ENCODE results near the gene POLR1H. TPM values are rescaled to one million over a fixed set of nuclear protein-coding genes. Genes with fewer than 3 reads are reported as not detected.

Gene POLR1H
- total RNA-seq, 2 experiments from 2014 or later, result 36.5 to 39.4 TPM

DNA sequence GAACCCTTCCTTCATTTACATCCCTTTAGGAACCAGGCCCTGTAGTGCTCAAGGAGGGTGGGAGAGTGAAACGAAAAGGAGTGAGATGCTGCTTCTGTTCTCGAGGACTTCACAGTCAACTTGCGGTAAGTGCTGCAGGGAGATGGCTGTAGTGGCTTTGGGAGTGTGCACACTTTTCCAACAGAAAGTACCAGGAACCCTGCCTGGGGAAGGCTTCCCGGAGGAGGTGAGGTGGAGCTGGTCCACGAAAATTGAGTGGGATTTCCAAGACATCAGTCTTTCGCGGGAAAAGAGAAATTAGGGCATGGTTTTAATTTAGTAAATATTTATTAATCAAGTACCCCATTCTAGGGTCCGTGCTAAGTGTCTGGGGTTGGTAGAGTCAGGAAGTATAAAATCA lies 39.1 kb downstream of the POLR1H start:
- no peaks in the 10 kb centered on the region for H3K36me3 Mint-ChIP-seq (ENCODE audit: low read depth)
- Histone ChIP-seq H3K36me3 (ENCODE audit: insufficient read depth, low read length) (no peaks in the 10 kb centered on the region), H3K27ac (ENCODE audit: low read depth in 1 of 2, low read length in 2 of 2) (no peak overlapping the region), H3K9me3 (ENCODE audit: control insufficient read depth in 1 of 2, insufficient read depth in 1 of 2, low read length in 2 of 2) (no peaks in the 10 kb centered on the region), H3K27me3 (ENCODE audit: control insufficient read depth in 1 of 2, insufficient read depth in 2 of 2, low read length in 2 of 2) (peaks cover 6 to 20% of the 10 kb centered on the region in 2 experiments), H3K4me1 (ENCODE audit: insufficient read depth, low read length) (peaks cover 49% of the 10 kb centered on the region), H3K4me3 (ENCODE audit: low read length) (no peak overlapping the region)
- ATAC-seq (ENCODE audit: poor library complexity), result no peak
- H3K4me1 Mint-ChIP-seq (ENCODE audit: low read depth), result peaks cover 59% of the 10 kb centered on the region
- DNase-seq, result no peak
- ChIA-PET CTCF (no interaction called here), POLR2A (no interaction called here)
- H3K27me3 Mint-ChIP-seq, result peaks cover 65% of the 10 kb centered on the region
- TF ChIP-seq CTCF (IDR thresholded peaks at IDR 0.05), result no peak
- no peaks in the 10 kb centered on the region for H3K9me3 Mint-ChIP-seq
- no peak overlapping the region for H3K27ac Mint-ChIP-seq
- intact Hi-C loops (cut with DNase I, micrococcal nuclease), result loop anchor here in 1 of 2 experiments (5.0 kb wide), 1 partner anchor 297 kb away; no protein-coding TSS in a partner anchor
- H3K4me3 Mint-ChIP-seq, result peak overlapping the region; percentile 61

DNA sequence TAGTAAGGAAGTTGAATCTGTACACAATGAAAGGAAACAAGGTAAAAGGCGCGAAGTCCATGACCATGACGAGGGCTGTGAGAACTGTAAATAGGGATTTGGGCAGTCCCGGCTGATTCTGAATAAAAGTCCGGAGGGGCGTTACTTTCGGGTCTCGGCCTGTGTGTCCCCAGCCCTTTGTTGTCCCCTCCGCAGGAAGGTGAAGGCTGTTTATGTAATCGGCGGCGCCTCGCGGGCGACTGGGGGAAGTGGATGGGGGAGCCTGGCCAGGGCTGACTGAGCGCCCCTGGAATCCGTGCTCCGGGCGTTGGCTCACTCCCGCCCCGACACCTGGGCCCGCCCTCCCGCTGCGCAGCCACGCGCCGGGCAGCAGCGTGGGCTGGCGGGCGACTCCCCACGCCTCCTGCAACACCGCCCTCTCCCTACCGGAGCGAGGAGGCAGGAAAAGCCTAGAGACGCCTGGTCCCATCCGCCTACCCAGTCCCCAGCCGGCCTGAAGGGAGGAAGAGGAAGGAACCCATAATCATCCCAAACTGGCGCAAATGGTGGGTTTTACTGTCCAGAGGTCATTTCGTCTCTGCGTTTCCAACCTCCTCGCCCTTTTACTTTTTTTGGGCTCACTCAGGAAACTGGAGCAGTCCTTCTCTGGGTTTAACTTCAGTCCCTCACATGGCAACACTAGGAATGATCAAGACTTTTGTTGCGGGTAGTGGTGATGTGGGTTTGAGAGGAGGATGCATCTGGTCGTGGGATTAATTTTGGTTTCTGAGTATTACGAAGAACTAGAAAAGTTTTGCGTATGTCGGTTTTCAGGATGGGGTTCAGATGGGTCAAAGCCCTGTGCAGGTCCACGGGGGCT lies 39.7 kb downstream of the POLR1H start:
- H3K9me3 ChIP-seq (ENCODE audit: control insufficient read depth in 1 of 2, insufficient read depth in 1 of 2, low read length in 2 of 2), result no peaks in the 10 kb centered on the region
- ATAC-seq (ENCODE audit: poor library complexity) (no peak), DNase-seq (peak in 6 of 14 experiments; percentile 3 to 51 (median 19))
- intact Hi-C loops (cut with DNase I, micrococcal nuclease), result loop anchor here in 1 of 2 experiments (5.0 kb wide), 1 partner anchor 296 kb away; no protein-coding TSS in a partner anchor
- H3K4me3 Mint-ChIP-seq, result peak overlapping the region; percentile 89
- H3K27ac ChIP-seq (ENCODE audit: low read depth in 1 of 2, low read length in 2 of 2), result no peak overlapping the region
- peak overlapping the region; percentile 52 for H3K4me3 ChIP-seq (ENCODE audit: low read length)
- peaks cover 61% of the 10 kb centered on the region for H3K27me3 Mint-ChIP-seq
- no peaks in the 10 kb centered on the region for H3K9me3 Mint-ChIP-seq
- H3K27ac Mint-ChIP-seq, result peak overlapping the region; percentile 62
- peaks cover 59% of the 10 kb centered on the region for H3K4me1 Mint-ChIP-seq (ENCODE audit: low read depth)
- TF ChIP-seq CTCF (IDR thresholded peaks at IDR 0.05), result no peak
- CTCF ChIA-PET, result interaction anchor here (1.2 to 5.5 kb wide), 2 partner anchors 32 to 37 kb away, joined by 3 to 198 read pairs; partner anchors contain the start of gene TRIM40
- no peaks in the 10 kb centered on the region for H3K36me3 Mint-ChIP-seq (ENCODE audit: low read depth)
- H3K4me1 ChIP-seq (ENCODE audit: insufficient read depth, low read length), result peaks cover 49% of the 10 kb centered on the region
- H3K27me3 ChIP-seq (ENCODE audit: control insufficient read depth in 1 of 2, insufficient read depth in 2 of 2, low read length in 2 of 2), result peaks cover 9 to 24% of the 10 kb centered on the region in 2 experiments
- POLR2A ChIA-PET, result interaction anchor here (1.1 to 1.7 kb wide), 4 partner anchors 30 to 395 kb away, joined by 3 to 17 read pairs (median 8); partner anchors contain the start of genes POLR1H and PPP1R11
- no peaks in the 10 kb centered on the region for H3K36me3 ChIP-seq (ENCODE audit: insufficient read depth, low read length)

DNA sequence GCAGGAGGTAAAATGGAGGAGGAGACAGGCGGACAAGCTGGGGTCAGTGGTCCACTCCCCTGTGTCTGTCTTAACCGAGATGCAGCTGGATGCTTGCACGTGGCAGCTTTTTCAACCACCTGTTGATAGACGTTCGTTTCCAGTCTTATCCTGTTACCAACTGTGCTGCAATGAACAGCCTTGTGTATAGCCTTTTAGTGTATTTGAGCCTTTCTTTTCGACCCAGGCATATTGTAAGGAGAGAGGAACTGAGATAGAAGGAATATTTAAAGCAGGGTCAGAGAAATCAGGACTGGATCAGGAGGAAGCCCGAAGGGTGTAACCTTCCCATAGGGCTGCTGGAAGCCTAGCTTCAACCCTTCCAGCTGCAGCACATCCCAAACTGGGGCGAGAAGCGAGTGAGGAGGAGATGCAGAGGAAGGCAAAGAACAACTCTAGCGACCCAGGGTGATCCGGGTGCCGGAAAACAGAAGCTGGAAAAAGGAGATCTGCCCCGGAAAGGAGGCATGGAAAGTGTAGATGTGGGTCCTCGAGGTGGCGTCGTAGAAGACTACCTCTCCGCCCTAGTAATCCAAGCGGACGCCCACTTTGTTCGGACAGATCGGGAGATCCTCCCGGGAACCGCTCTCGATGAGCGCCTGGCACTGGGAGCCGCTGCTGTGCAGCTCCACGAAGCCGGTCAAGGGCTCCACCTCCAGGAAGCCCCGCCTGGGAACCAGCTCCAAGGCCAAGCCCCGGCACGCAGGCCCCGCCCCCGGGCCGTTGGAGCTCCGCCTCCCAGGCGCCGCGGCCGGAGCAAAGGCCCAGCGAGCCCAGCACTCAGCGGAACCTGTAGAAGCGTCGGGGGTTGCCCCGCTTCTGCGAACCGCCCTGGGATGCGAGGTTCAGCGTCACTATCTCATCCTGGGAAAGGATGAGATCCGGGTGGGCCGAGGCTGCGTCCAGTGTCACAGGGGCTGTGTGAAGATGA lies 40.7 kb downstream of the POLR1H start:
- peak overlapping the region; percentile 89 for H3K4me3 Mint-ChIP-seq
- Histone ChIP-seq H3K27me3 (ENCODE audit: control insufficient read depth in 1 of 2, insufficient read depth in 2 of 2, low read length in 2 of 2) (peaks cover 14 to 26% of the 10 kb centered on the region in 2 experiments), H3K36me3 (ENCODE audit: insufficient read depth, low read length) (no peaks in the 10 kb centered on the region), H3K4me3 (ENCODE audit: low read length) (peak overlapping the region; percentile 52), H3K4me1 (ENCODE audit: insufficient read depth, low read length) (peaks cover 49% of the 10 kb centered on the region), H3K9me3 (ENCODE audit: control insufficient read depth in 1 of 2, insufficient read depth in 1 of 2, low read length in 2 of 2) (no peaks in the 10 kb centered on the region), H3K27ac (ENCODE audit: low read depth in 1 of 2, low read length in 2 of 2) (no peak overlapping the region)
- peaks cover 64% of the 10 kb centered on the region for H3K27me3 Mint-ChIP-seq
- H3K27ac Mint-ChIP-seq, result peak overlapping the region; percentile 65
- POLR2A ChIA-PET, result interaction anchor here (1.0 to 1.7 kb wide), 5 partner anchors 27 to 396 kb away, joined by 3 to 17 read pairs (median 7); partner anchors contain the start of genes POLR1H, PPP1R11 and RNF39
- peak; percentile 19 to 81 (median 54) for DNase-seq
- no peaks in the 10 kb centered on the region for H3K9me3 Mint-ChIP-seq
- H3K36me3 Mint-ChIP-seq (ENCODE audit: low read depth), result no peaks in the 10 kb centered on the region
- CTCF ChIA-PET, result interaction anchor here (1.2 to 5.5 kb wide), 3 partner anchors 25 to 38 kb away, joined by 3 to 198 read pairs (median 23); partner anchors contain the start of gene TRIM40
- ATAC-seq (ENCODE audit: poor library complexity), result peak; percentile 28
- no peak for TF ChIP-seq CTCF (IDR thresholded peaks at IDR 0.05)
- H3K4me1 Mint-ChIP-seq (ENCODE audit: low read depth), result peaks cover 59% of the 10 kb centered on the region
- intact Hi-C loops (cut with DNase I, micrococcal nuclease), result loop anchor here (1.0 to 5.0 kb wide), 4 partner anchors 34 to 296 kb away; partner anchors contain the start of gene PPP1R11 (in 2 of the 2)
